H1 (cell line): ENCODE results near the gene ATP9B. TPM values are rescaled to one million over a fixed set of nuclear protein-coding genes. Genes with fewer than 3 reads are reported as not detected.
A peak's percentile ranks its signal among the peaks of the same experiment; 100 is the strongest.

ENCODE experiments used
- CTCF ChIA-PET: fragments of 300-600 bp; sonication (Branson Sonifier 250); formaldehyde crosslinking; loops from one replicate; lab custom pipeline; 2021; ENCODE audit not compliant: partially characterized antibody; lab: Charles Lee
- POLR2A ChIA-PET: fragments of 300-600 bp; sonication (Branson Sonifier 250); formaldehyde crosslinking; loops from one replicate; lab custom pipeline; 2021; ENCODE audit warnings: inconsistent platforms; ENCODE audit not compliant: partially characterized antibody; lab: Charles Lee
- DNase-seq, 2 experiments: peaks; one replicate each; pipeline versions ENCODE4 v3.0.0 to v3.0.0-alpha.2; 2010 to 2022; ENCODE audit warnings: low spot score in 2 of 2, low read depth in 1 of 2, mixed read lengths in 1 of 2
- FAIRE-seq: peaks from 2 replicates; lab custom pipeline; 2011; peaks lifted over from hg19 to GRCh38; lab: Jason Lieb, UNC
- H2AFZ ChIP-seq: 2 replicates; pipeline ENCODE4 v1.8.1; 2012; ENCODE audit warnings: low read length, inconsistent platforms
- H2AK5ac ChIP-seq: 2 replicates; pipeline ENCODE4 v1.6.1; 2013; ENCODE audit warnings: low read depth, low read length
- H2BK120ac ChIP-seq: replicated peaks from 2 replicates; pipeline ENCODE3; 2013; ENCODE audit warnings: low read depth, low read length, inconsistent platforms
- H2BK12ac ChIP-seq: 2 replicates; pipeline ENCODE4 v1.6.1; 2013; ENCODE audit warnings: low read depth, low read length
- H2BK15ac ChIP-seq: 2 replicates; pipeline ENCODE4 v1.6.1; 2013; ENCODE audit warnings: low read length
- H2BK20ac ChIP-seq: 2 replicates; pipeline ENCODE4 v1.6.1; 2013; ENCODE audit warnings: low read length
- H2BK5ac ChIP-seq: 2 replicates; pipeline ENCODE4 v1.6.1; 2013; ENCODE audit warnings: low read depth, low read length
- H3K14ac ChIP-seq: 2 replicates; pipeline ENCODE4 v1.6.1; 2013; ENCODE audit warnings: inconsistent platforms; ENCODE audit not compliant: insufficient read length
- H3K18ac ChIP-seq: 2 replicates; pipeline ENCODE4 v1.6.1; 2013; ENCODE audit warnings: low read length; ENCODE audit errors: extremely low read depth
- H3K23ac ChIP-seq: 2 replicates; pipeline ENCODE4 v1.6.1; 2013; ENCODE audit warnings: inconsistent platforms; ENCODE audit not compliant: insufficient read length
- H3K23me2 ChIP-seq: 2 replicates; pipeline ENCODE4 v1.6.1; 2013; ENCODE audit warnings: low read depth, low read length
- H3K27ac ChIP-seq: 2 replicates; pipeline ENCODE4 v1.6.1; 2011; ENCODE audit warnings: low read depth, low read length, inconsistent platforms
- H3K27me3 ChIP-seq, 4 experiments: replicated peaks in 1 of 4; 1 replicate in 1 of 4; 2 replicates in 3 of 4; pipeline versions ENCODE4 v1.6.1 to v1.8.1; 2011 to 2013; ENCODE audit warnings: low read length in 3 of 4, mild to moderate bottlenecking in 3 of 4, inconsistent platforms in 2 of 4, mixed read lengths in 2 of 4, moderate library complexity in 1 of 4; ENCODE audit not compliant: control insufficient read depth in 3 of 4, insufficient read depth in 3 of 4; ENCODE audit errors: extremely low read depth in 1 of 4
- H3K36me3 ChIP-seq, 4 experiments: 2 replicates each; pipeline versions ENCODE4 v1.6.1 to v1.8.1; 2011 to 2013; ENCODE audit warnings: mild to moderate bottlenecking in 4 of 4, low read length in 3 of 4, moderate library complexity in 2 of 4, control low read depth in 1 of 4, inconsistent platforms in 1 of 4; ENCODE audit not compliant: insufficient read depth in 4 of 4, control insufficient read depth in 2 of 4
- H3K4ac ChIP-seq: replicated peaks from 2 replicates; pipeline ENCODE3; 2013; ENCODE audit warnings: low read length, low read depth, mixed read lengths, inconsistent platforms; ENCODE audit not compliant: insufficient read length
- H3K4me1 ChIP-seq, 4 experiments: replicated peaks in 1 of 4; 1 replicate in 1 of 4; 2 replicates in 3 of 4; pipeline versions ENCODE4 v1.6.1 to v1.8.1; 2011 to 2013; ENCODE audit warnings: low read length in 3 of 4, inconsistent platforms in 2 of 4, mixed read lengths in 1 of 4; ENCODE audit not compliant: insufficient read depth in 4 of 4, control insufficient read depth in 3 of 4
- H3K4me2 ChIP-seq, 2 experiments: 2 replicates each; pipeline versions ENCODE4 v1.6.1 to v1.8.1; 2011 to 2013; ENCODE audit warnings: low read depth in 2 of 2, low read length in 2 of 2, control low read depth in 1 of 2, inconsistent platforms in 1 of 2, mild to moderate bottlenecking in 1 of 2; ENCODE audit not compliant: insufficient read depth in 1 of 2
- H3K4me3 ChIP-seq, 4 experiments: fragments of 200-600, 300-600 bp in 1 of 4; sonication (generic), shearing (Covaris generic), sonication (Bioruptor Twin) in 1 of 4; 2 replicates each; pipeline versions ENCODE4 v1.5.1 to v1.8.1; 2011 to 2016; ENCODE audit warnings: low read length in 4 of 4, low read depth in 3 of 4, control low read depth in 2 of 4, inconsistent platforms in 2 of 4, mild to moderate bottlenecking in 2 of 4, mixed read lengths in 1 of 4, moderate library complexity in 1 of 4; ENCODE audit not compliant: insufficient read depth in 2 of 4; ENCODE audit errors: extremely low read depth in 1 of 4
- H3K56ac ChIP-seq: replicated peaks from 2 replicates; pipeline ENCODE3; 2013; ENCODE audit warnings: low read depth, mild to moderate bottlenecking, mixed read lengths, low read length, inconsistent platforms; ENCODE audit not compliant: insufficient read length
- H3K79me1 ChIP-seq: 2 replicates; pipeline ENCODE4 v1.6.1; 2013; ENCODE audit warnings: low read depth, low read length, control low read depth
- H3K79me2 ChIP-seq, 2 experiments: 2 replicates each; pipeline versions ENCODE4 v1.6.1 to v1.8.1; 2012 to 2013; ENCODE audit warnings: low read length in 2 of 2, mild to moderate bottlenecking in 2 of 2, inconsistent platforms in 1 of 2; ENCODE audit not compliant: insufficient read depth in 2 of 2, control insufficient read depth in 1 of 2
- H3K9ac ChIP-seq, 4 experiments: replicated peaks in 1 of 4; 1 replicate in 1 of 4; 2 replicates in 3 of 4; pipeline versions ENCODE4 v1.6.1 to v1.8.1; 2011 to 2013; ENCODE audit warnings: low read depth in 3 of 4, low read length in 3 of 4, control low read depth in 2 of 4, mild to moderate bottlenecking in 2 of 4, moderate library complexity in 2 of 4, inconsistent platforms in 1 of 4; ENCODE audit errors: extremely low read depth in 1 of 4
- H3K9me3 ChIP-seq, 2 experiments: 2 replicates each; pipeline versions ENCODE4 v1.6.1 to v1.8.1; 2012 to 2013; ENCODE audit warnings: mild to moderate bottlenecking in 2 of 2, moderate library complexity in 2 of 2, control low read depth in 1 of 2, inconsistent platforms in 1 of 2, low read depth in 1 of 2, low read length in 1 of 2, mixed read lengths in 1 of 2; ENCODE audit not compliant: insufficient read depth in 2 of 2
- H4K20me1 ChIP-seq, 2 experiments: replicated peaks in 1 of 2; 2 replicates each; pipeline versions ENCODE3 to v1.8.1; 2011 to 2013; ENCODE audit warnings: inconsistent platforms in 2 of 2, low read length in 2 of 2, mild to moderate bottlenecking in 1 of 2; ENCODE audit not compliant: insufficient read depth in 2 of 2, control insufficient read depth in 1 of 2
- H4K5ac ChIP-seq: 2 replicates; pipeline ENCODE4 v1.6.1; 2013; ENCODE audit warnings: low read length, low read depth, mixed read lengths, inconsistent platforms; ENCODE audit not compliant: insufficient read length
- H4K8ac ChIP-seq: 2 replicates; pipeline ENCODE4 v1.8.0; 2013; ENCODE audit warnings: mild to moderate bottlenecking, moderate library complexity, low read length, inconsistent platforms; ENCODE audit not compliant: insufficient read depth; ENCODE audit errors: extremely low read depth
- H4K91ac ChIP-seq: replicated peaks from 2 replicates; pipeline ENCODE3; 2013; ENCODE audit warnings: low read length, mixed read lengths, inconsistent platforms; ENCODE audit not compliant: insufficient read length
- CEBPB ChIP-seq: IDR thresholded peaks from 2 replicates; pipeline ENCODE4 v1.6.1; 2012; ENCODE audit warnings: low read depth, low read length
- CREB1 ChIP-seq: IDR thresholded peaks from 2 replicates; pipeline ENCODE4 v1.6.1; 2012; ENCODE audit warnings: inconsistent platforms
- TCF12 ChIP-seq: IDR thresholded peaks from 2 replicates; pipeline ENCODE4 v1.6.1; 2011; ENCODE audit warnings: low read depth, mild to moderate bottlenecking, low read length
- WGBS, 2 experiments: shearing (Covaris generic) in 1 of 2; methylation state at CpG; one replicate each; pipeline versions ENCODE4 v1.1.6 to v1.1.7; 2013 to 2015; ENCODE audit warnings: low lambda C conversion rate in 2 of 2, mixed read lengths in 2 of 2, inconsistent platforms in 1 of 2, low coverage in 1 of 2, missing lambda C conversion rate in 1 of 2; ENCODE audit not compliant: insufficient replicate concordance in 2 of 2, insufficient coverage in 1 of 2, insufficient read length in 1 of 2; ENCODE audit errors: extremely low coverage in 1 of 2, missing lambda C conversion rate in 1 of 2; 5-methylcytosine and 5-hydroxymethylcytosine counted together
- polyA plus RNA-seq, 7 experiments: library from polyadenylated mRNA; depleted of rRNA in 3 of 7; stranded (reverse) in 5 of 7; unstranded in 2 of 7; fragments of >200 nt in 5 of 7; fragments of 200-250 nt in 2 of 7; gene quantifications; 1 replicate in 5 of 7; 2 replicates in 1 of 7; 4 replicates in 1 of 7; pipeline versions ENCODE4 v1.2.1 to v1.2.3, GENCODE V29; 2011 to 2013; ENCODE audit warnings: missing spikeins in 2 of 7, mixed read lengths in 2 of 7
- total RNA-seq: library from RNA; stranded (reverse); fragmentation: NEBNext Ultra II Directional; extraction: Animal tissue kit (Norgen Biotek cat#: 25700); gene quantifications from 2 replicates; pipeline ENCODE4 v1.2.1, GENCODE V29; 2021

ATP9B gene
- total and polyA plus RNA-seq, 2 of the 8 experiments (the other 6 are each of a cell fraction or from before 2014, with no cell fraction given) = 15.1 to 21.7 TPM

DNA sequence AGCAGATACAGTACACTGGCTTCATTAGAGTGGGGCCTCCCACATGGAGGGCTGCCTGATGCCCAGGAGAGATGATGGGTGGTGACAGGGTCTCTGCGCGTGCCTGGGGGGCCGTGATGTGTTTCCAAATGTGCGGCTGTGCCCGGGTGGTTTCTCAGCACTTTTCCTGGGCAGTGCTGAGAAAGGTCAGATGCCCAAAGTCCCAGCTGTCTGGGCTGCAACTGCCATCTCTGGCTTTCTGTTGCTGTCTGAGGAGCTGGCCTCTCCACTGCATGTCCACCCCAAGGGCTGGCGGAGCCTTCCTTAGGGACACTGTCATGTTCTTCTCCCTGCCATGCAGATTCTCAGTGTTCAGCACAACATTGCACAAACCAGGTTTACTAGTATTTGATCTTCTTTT lies 263.9 kb downstream of the ATP9B start:
- Histone ChIP-seq H3K23me2 (no peaks in the 10 kb centered on the region), H4K20me1 (peaks cover 0 to 3% of the 10 kb centered on the region in 2 experiments), H4K91ac (no peak overlapping the region), H2BK5ac (no peak overlapping the region), H3K27ac (no peak overlapping the region), H2AK5ac (no peak overlapping the region), H3K79me1 (no peaks in the 10 kb centered on the region), H2BK15ac (no peak overlapping the region), H3K79me2 (no peaks in the 10 kb centered on the region), H4K5ac (no peak overlapping the region), H3K4ac (peak overlapping the region; percentile 32), H3K36me3 (no peaks in the 10 kb centered on the region; a peak in 2 of 8 replicates), H3K18ac (no peak overlapping the region), H2BK20ac (no peak overlapping the region), H3K9me3 (no peaks in the 10 kb centered on the region), H2AFZ (no peak overlapping the region), H3K4me2 (no peak overlapping the region), H3K27me3 (no peaks in the 10 kb centered on the region), H3K14ac (no peak overlapping the region), H3K23ac (no peak overlapping the region), H2BK12ac (no peak overlapping the region), H3K4me3 (no peak overlapping the region), H2BK120ac (no peak overlapping the region), H3K56ac (no peak overlapping the region), H4K8ac (no peak overlapping the region), H3K9ac (no peak overlapping the region), H3K4me1 (no peaks in the 10 kb centered on the region)
- ChIA-PET POLR2A (no interaction called here), CTCF (no interaction called here)
- WGBS, 2 experiments = 98% methylated on average over 6 of the region's 6 CpGs; no CpG with 5 or more reads in 1 of the 2 experiments
- DNase-seq = no peak
- FAIRE-seq = no peak
- TF ChIP-seq CREB1 (no peak), CEBPB (no peak), TCF12 (no peak)
